Measurements from ENCODE around the gene PRKAG2.

- TF ChIP-seq CTCF (IDR thresholded peaks at IDR 0.05; ENCODE audit: low read depth, low read length) (no peak), EZH2phosphoT487 (IDR thresholded peaks at IDR 0.05; ENCODE audit: low read depth) (no peak)
These were observed 40.0 kb downstream of the PRKAG2 start for GRCh38 chr7:151836927-151837205.
